ENCODE measurements around the gene COL4A2.

The COL4A2 gene

DNA sequence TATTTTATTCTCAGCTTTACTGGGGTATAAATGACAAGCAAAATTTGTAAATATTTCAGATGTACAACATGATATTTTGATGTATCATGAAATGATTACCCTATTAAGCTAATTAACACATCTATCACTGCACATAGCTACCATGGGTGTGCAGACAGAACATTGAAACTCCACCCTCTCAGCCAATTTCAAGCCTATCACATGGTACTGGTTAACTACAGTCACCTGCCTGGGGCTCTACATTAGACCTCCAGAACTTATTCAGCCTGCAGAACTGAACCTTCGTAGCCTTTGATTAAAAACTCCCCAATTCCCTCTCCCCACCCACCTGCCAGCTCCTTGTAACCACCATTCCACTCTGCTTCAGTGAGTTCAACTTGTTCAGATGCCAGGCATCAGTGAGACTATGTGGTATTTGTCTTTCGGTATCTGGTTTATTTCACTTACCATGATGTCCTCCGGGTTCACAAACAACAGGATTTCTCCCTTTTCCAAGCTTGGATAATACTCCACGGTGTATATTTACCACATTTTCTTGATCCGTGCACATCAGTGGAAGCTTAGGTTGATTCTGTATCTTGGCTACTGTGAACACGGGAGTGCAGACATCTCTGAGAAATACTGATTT, 235.2 kb downstream of the COL4A2 start:
- no peak overlapping the region for H3K4me3 ChIP-seq (ENCODE audit: low read depth, low read length)
- no peak for DNase-seq (ENCODE audit: low read depth, low spot score)
- TF ChIP-seq, protein P1, sequence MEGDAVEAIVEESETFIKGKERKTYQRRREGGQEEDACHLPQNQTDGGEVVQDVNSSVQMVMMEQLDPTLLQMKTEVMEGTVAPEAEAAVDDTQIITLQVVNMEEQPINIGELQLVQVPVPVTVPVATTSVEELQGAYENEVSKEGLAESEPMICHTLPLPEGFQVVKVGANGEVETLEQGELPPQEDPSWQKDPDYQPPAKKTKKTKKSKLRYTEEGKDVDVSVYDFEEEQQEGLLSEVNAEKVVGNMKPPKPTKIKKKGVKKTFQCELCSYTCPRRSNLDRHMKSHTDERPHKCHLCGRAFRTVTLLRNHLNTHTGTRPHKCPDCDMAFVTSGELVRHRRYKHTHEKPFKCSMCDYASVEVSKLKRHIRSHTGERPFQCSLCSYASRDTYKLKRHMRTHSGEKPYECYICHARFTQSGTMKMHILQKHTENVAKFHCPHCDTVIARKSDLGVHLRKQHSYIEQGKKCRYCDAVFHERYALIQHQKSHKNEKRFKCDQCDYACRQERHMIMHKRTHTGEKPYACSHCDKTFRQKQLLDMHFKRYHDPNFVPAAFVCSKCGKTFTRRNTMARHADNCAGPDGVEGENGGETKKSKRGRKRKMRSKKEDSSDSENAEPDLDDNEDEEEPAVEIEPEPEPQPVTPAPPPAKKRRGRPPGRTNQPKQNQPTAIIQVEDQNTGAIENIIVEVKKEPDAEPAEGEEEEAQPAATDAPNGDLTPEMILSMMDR (IDR thresholded peaks at IDR 0.05; ENCODE audit: insufficient read depth, low read length, missing control alignments): no peak
- CTCF ChIA-PET: interaction anchor here (1.0 kb wide), 1 partner anchor 15 kb away, joined by 3 read pairs; no protein-coding TSS in a partner anchor
- POLR2A ChIA-PET: no interaction called here

DNA sequence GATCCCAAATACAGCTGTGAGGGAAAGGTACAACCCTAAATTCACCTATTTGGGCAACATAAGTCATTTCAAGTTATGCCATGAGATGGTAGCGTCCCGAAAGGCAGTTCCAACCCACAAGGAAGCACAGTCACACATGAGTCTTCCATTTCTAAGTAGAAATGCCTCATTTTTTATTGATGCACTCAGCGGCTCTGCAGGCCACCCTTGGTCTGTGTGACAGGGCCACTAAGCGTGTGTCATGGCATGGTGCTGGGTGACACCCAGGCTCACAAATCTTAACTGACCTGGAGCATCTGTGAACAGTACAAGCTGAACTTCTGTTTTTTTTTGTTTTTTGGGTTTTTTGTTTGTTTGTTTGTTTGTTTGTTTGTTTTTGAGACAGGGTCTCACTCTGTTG, 239.3 kb downstream of the COL4A2 start:
- no peak for DNase-seq (ENCODE audit: low read depth, low spot score)
- H3K4me3 ChIP-seq (ENCODE audit: low read depth, low read length): no peak overlapping the region
- ChIA-PET CTCF (no interaction called here), POLR2A (interaction anchor here (0.6 to 1.4 kb wide), 2 partner anchors 16 to 169 kb away, joined by 3 to 7 read pairs; no protein-coding TSS in a partner anchor)
- TF ChIP-seq, protein P1 (IDR thresholded peaks at IDR 0.05; ENCODE audit: insufficient read depth, low read length, missing control alignments): no peak

DNA sequence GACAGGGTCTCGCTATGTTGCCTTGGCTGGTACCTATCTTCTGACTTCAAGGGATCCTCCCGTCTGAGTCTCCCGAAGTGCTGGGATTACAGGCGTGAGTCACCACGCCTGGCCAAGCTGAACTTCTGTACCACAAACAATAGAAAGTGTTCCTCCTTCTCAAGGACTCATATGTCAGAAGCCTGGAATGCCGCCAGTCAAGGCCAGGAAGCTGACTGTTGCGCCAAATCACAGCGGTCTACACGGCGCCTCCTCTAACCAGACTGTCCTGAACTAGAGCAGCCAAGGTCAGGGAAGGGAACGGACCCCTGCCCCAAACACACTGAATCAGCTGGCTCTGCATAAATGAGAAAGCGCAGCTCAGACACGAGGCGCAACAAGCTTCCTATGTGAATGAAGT, 239.8 kb downstream of the COL4A2 start:
- TF ChIP-seq, protein P1 (IDR thresholded peaks at IDR 0.05; ENCODE audit: insufficient read depth, low read length, missing control alignments): no peak
- ChIA-PET CTCF (interaction anchor here (1.9 kb wide), 1 partner anchor 47 kb away, joined by 5 read pairs; no protein-coding TSS in a partner anchor), POLR2A (interaction anchor here (0.6 to 1.4 kb wide), 2 partner anchors 15 to 168 kb away, joined by 3 to 7 read pairs; no protein-coding TSS in a partner anchor)
- H3K4me3 ChIP-seq (ENCODE audit: low read depth, low read length): no peak overlapping the region; the same call in 1 of the 2 replicates
- DNase-seq (ENCODE audit: low read depth, low spot score): peak; percentile 73

DNA sequence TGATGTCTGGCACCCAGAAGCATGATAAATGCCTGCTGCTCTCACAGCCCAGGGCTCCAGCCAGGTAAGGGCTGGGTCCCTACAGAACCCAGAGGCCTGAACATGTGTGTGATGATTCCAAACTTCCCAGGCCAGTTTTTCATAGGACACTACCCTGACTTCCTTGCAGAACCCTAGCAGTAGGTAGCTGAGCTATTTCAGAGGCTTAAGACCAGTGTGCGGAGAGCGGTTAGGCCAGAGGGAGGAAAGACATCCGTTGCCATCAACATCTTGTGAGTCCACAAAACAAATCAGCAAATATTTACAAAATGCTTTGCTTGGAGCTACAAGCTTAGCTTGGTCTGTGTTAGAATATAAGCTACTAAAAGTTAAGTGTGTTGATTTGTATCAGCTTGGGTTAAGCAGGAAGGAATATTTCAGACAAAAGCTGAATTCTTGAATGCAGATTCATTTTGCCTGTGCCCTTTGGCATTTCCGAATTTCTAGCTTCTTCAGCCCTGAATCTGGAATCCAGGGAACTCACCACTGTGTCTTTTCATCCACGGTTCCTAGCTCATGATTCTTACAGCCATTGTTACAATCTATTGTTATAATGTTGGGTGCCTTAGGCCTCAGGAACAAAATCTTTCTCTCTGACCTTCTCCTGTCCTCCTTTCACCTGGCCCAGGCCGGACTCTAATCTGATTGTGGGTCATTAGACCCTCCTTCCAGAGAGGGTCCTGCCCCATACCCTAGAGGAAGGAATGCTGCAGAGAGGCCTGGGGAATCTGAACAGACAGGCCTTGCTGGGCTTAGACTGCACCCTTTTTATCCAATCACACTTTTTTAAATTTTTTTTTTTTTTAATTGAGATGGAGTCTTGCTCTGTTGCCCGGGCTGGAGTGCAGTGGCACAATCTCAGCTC, 242.1 kb downstream of the COL4A2 start:
- POLR2A ChIA-PET: interaction anchor here (0.7 kb wide), 1 partner anchor 64 kb away, joined by 3 read pairs; no protein-coding TSS in a partner anchor
- TF ChIP-seq, protein P1 (IDR thresholded peaks at IDR 0.05; ENCODE audit: insufficient read depth, low read length, missing control alignments): no peak
- no peak for DNase-seq (ENCODE audit: low read depth, low spot score)
- no peak overlapping the region for H3K4me3 ChIP-seq (ENCODE audit: low read depth, low read length)
- CTCF ChIA-PET: interaction anchor here (1.3 kb wide), 1 partner anchor 9 kb away, joined by 7 read pairs; no protein-coding TSS in a partner anchor

DNA sequence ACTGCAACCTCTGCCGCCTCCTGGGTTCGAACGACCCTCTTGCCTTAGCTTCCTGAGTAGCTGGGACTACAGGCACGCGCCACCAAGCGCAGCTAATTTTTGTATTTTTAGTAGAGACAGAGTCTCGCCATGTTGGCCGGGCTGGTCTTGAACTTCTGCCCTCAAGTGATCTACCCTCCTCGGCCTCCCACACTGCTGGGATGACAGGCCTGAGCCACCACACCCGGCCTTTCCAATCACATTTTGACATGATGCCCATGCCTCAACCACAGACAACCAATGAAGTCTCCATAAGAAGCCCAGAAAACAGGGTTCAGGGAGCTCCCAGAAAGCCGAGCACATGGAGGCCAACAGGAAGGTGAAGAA, 242.7 kb downstream of the COL4A2 start:
- no peak for DNase-seq (ENCODE audit: low read depth, low spot score)
- CTCF ChIA-PET: interaction anchor here (1.3 kb wide), 1 partner anchor 10 kb away, joined by 7 read pairs; no protein-coding TSS in a partner anchor
- TF ChIP-seq, protein P1 (IDR thresholded peaks at IDR 0.05; ENCODE audit: insufficient read depth, low read length, missing control alignments): no peak
- H3K4me3 ChIP-seq (ENCODE audit: low read depth, low read length): no peak overlapping the region
- POLR2A ChIA-PET: interaction anchor here (0.7 kb wide), 1 partner anchor 63 kb away, joined by 3 read pairs; no protein-coding TSS in a partner anchor

DNA sequence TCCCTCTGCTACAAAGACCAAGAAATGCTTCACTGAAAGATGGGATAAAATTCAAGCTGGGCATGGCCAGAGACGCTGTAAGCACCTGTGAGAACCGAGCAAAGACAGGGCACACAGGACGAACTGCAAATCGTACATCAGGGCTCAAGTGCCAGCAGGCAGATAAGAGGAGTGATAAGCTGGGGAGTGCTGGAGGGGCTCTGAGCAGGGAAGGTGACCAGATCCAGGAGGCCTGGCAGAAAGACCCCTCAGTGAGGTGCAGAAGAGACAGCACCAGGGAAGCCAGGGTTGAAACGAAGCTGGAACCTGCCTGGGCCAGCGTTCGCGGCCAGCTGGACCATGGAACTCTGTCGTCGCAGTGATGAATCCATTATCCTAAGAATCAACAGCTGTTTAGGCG, 244.2 kb downstream of the COL4A2 start:
- CTCF ChIA-PET: interaction anchor here (0.8 kb wide), 1 partner anchor 11 kb away, joined by 3 read pairs; no protein-coding TSS in a partner anchor
- DNase-seq (ENCODE audit: low read depth, low spot score): no peak
- POLR2A ChIA-PET: no interaction called here
- TF ChIP-seq, protein P1 (IDR thresholded peaks at IDR 0.05; ENCODE audit: insufficient read depth, low read length, missing control alignments): no peak
- no peak overlapping the region for H3K4me3 ChIP-seq (ENCODE audit: low read depth, low read length)

All from AG04449 (cell line).